OCI-LY3 (cell line): ENCODE measurements around the gene CMC2.

Experiments
- H2AFZ ChIP-seq: fragments of 200-600, 300-600 bp; shearing (Covaris generic); 2 replicates; pipeline ENCODE4 v1.6.0; 2014; ENCODE audit warnings: antibody characterized with exemption, low read depth, low read length
- H3K27ac ChIP-seq: fragments of 200-600, 300-600 bp; sonication (generic); 2 replicates; pipeline ENCODE4 v1.5.1; 2014; ENCODE audit warnings: mild to moderate bottlenecking, low read length, moderate library complexity, mixed read lengths
- H3K27me3 ChIP-seq: fragments of 200-600, 300-600 bp; sonication (generic); 2 replicates; pipeline ENCODE4 v1.6.1; 2014; ENCODE audit warnings: low read depth, low read length, mixed read lengths
- H3K36me3 ChIP-seq: fragments of 200-600, 300-600 bp; sonication (generic); replicated peaks from 2 replicates; pipeline ENCODE3; 2014; ENCODE audit warnings: low read depth, low read length, mixed read lengths
- H3K4me1 ChIP-seq: fragments of 300-600, 200-600 bp; sonication (generic); 2 replicates; pipeline ENCODE4 v1.6.1; 2014; ENCODE audit warnings: low read length, mixed read lengths
- H3K4me2 ChIP-seq: fragments of 200-600, 300-600 bp; sonication (generic); 2 replicates; pipeline ENCODE4 v1.6.1; 2014; ENCODE audit warnings: low read length, mixed read lengths
- H3K4me3 ChIP-seq: fragments of 300-600, 200-600 bp; sonication (generic); 2 replicates; pipeline ENCODE4 v1.5.1; 2014; ENCODE audit warnings: antibody characterized with exemption, mild to moderate bottlenecking, low read length, moderate library complexity
- H3K79me2 ChIP-seq: fragments of 300-600, 200-600 bp; shearing (Covaris generic); 2 replicates; pipeline ENCODE4 v1.6.1; 2014; ENCODE audit warnings: mild to moderate bottlenecking, low read length, mixed read lengths
- H3K9ac ChIP-seq: fragments of 300-600, 200-600 bp; shearing (Covaris generic); 2 replicates; pipeline ENCODE4 v1.6.0; 2014; ENCODE audit warnings: mild to moderate bottlenecking, low read length, moderate library complexity
- H3K9me3 ChIP-seq: fragments of 200-600, 300-600 bp; shearing (Covaris generic); 2 replicates; pipeline ENCODE4 v1.6.1; 2014; ENCODE audit warnings: low read length, mixed read lengths; ENCODE audit not compliant: insufficient read depth
- H4K20me1 ChIP-seq: fragments of 200-600, 300-600 bp; sonication (generic); 2 replicates; pipeline ENCODE4 v1.6.1; 2016; ENCODE audit warnings: low read length, mixed read lengths; ENCODE audit not compliant: insufficient read depth
- EZH2phosphoT487 ChIP-seq: fragments of 200-600 bp; shearing (Covaris generic); IDR thresholded peaks from 2 replicates; pipeline ENCODE4 v1.6.1; 2018; ENCODE audit warnings: antibody characterized with exemption, mixed run types, low read depth
- TF ChIP-seq, protein P1 (sequence below): fragments of 200-600, 300-600 bp; sonication (generic); IDR thresholded peaks from 2 replicates; pipeline ENCODE4 v1.5.1; 2014; ENCODE audit warnings: antibody characterized with exemption, low read length, low read depth

CMC2 gene

DNA sequence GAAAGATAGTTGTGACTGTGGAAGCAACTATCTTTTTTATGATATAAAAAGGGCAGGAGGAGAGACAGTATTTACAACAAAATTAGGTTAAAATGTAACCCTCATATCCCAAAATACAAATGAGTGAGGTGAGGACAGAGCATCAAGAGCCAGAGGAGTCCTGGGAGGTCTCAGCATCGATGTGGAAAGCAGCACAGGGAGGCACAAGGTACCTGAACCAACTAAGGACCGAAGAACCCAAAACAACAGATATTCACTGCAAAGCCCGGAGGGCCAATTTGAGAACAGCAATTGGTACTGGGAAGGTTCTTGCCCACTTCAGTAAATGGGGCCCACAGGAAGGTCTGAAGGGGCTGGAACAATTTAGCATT lies 37.6 kb downstream of the CMC2 start:
- Histone ChIP-seq H2AFZ (no peak overlapping the region), H3K4me2 (no peak overlapping the region), H3K4me1 (no peaks in the 10 kb centered on the region), H3K36me3 (peaks cover 7% of the 10 kb centered on the region), H3K4me3 (no peak overlapping the region), H3K9me3 (no peaks in the 10 kb centered on the region), H3K27me3 (no peaks in the 10 kb centered on the region), H3K27ac (no peak overlapping the region), H3K9ac (no peak overlapping the region), H3K79me2 (no peaks in the 10 kb centered on the region), H4K20me1 (no peaks in the 10 kb centered on the region)
- no peak for TF ChIP-seq EZH2phosphoT487
- TF ChIP-seq, protein P1, sequence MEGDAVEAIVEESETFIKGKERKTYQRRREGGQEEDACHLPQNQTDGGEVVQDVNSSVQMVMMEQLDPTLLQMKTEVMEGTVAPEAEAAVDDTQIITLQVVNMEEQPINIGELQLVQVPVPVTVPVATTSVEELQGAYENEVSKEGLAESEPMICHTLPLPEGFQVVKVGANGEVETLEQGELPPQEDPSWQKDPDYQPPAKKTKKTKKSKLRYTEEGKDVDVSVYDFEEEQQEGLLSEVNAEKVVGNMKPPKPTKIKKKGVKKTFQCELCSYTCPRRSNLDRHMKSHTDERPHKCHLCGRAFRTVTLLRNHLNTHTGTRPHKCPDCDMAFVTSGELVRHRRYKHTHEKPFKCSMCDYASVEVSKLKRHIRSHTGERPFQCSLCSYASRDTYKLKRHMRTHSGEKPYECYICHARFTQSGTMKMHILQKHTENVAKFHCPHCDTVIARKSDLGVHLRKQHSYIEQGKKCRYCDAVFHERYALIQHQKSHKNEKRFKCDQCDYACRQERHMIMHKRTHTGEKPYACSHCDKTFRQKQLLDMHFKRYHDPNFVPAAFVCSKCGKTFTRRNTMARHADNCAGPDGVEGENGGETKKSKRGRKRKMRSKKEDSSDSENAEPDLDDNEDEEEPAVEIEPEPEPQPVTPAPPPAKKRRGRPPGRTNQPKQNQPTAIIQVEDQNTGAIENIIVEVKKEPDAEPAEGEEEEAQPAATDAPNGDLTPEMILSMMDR, result no peak

DNA sequence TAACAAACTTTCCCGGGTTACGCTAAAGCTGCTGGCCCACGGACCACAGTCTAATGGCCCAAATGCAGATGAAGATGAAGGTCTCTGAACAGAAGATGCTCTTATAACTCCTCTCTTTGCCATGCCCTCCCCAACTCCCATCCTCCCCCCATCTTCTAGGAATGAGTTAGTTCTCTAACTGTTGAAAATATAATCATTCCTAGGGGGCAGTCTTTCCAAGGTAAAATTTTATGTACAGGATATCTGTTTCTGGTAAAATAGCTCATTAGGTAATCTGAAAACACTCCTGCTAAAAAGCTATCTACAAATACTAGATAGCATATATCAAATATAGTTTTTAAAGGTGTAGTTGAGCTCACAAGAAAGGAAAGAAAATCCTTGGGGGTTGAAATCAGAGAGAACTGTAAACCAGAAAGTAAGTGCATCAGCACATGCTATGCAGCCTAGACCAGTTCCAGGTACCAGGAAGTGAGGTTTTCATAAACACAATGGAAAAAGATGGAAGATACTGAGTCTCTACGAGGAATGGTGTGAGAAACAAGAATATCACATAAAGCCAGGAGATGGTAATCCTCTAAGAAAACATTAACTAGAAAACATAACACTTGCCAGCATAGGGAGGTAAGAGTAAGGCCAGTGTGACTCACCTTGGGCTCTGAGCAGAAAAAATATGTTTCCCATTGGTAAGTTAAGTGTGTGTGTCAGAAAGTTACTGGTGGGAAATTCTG lies 38.1 kb downstream of the CMC2 start:
- Histone ChIP-seq H2AFZ (no peak overlapping the region), H3K9me3 (no peaks in the 10 kb centered on the region), H3K4me2 (no peak overlapping the region), H4K20me1 (no peaks in the 10 kb centered on the region), H3K79me2 (no peaks in the 10 kb centered on the region), H3K27me3 (no peaks in the 10 kb centered on the region), H3K9ac (no peak overlapping the region), H3K4me1 (no peaks in the 10 kb centered on the region), H3K36me3 (peaks cover 6% of the 10 kb centered on the region), H3K27ac (no peak overlapping the region), H3K4me3 (no peak overlapping the region)
- no peak for TF ChIP-seq EZH2phosphoT487
- TF ChIP-seq, protein P1, result no peak

DNA sequence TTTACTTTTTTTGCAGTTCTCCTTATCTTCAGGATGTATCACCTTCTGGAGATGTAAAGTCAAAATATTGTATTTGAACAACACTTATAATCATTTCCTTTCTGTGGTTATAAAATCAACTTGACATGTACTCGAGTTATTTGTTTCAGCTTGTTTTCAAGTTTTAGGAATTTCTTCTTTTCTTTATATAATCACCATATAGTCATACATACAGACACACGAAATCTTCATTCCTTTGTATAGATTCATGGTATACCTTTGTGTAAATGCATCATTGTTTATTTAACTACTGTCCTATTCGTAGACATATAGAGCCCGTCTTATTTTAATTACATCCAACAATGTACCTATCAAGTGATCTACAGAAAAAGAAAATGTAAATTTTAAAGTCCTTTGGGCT lies 40.1 kb downstream of the CMC2 start:
- no peaks in the 10 kb centered on the region for H3K79me2 ChIP-seq
- H3K27me3 ChIP-seq, result no peaks in the 10 kb centered on the region
- no peaks in the 10 kb centered on the region for H3K4me1 ChIP-seq
- no peak for TF ChIP-seq EZH2phosphoT487
- TF ChIP-seq, protein P1, result no peak
- H3K9ac ChIP-seq, result no peak overlapping the region
- no peak overlapping the region for H3K4me2 ChIP-seq
- H3K4me3 ChIP-seq, result no peak overlapping the region
- no peak overlapping the region for H2AFZ ChIP-seq
- H3K27ac ChIP-seq, result no peak overlapping the region
- H3K36me3 ChIP-seq, result peaks cover 3% of the 10 kb centered on the region
- no peaks in the 10 kb centered on the region for H3K9me3 ChIP-seq
- H4K20me1 ChIP-seq, result no peaks in the 10 kb centered on the region

DNA sequence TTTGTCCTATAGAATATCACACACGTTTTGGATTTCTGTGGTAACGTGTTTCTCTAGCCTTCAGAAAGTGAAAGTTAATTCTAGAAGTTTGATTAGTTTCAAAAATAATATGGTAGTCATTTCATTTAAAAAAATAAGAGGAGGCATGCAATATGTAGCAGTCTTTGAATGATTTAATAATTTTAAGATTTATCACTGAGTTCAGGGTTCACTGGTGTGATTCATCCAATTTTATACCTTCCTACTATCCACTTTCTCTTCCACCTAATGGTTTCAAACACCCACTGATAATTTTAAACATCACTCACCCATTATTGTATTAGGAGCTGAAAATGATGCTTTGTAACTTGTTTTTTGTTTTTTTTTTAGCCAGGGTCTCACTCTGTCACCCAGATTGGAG lies 42.3 kb downstream of the CMC2 start:
- Histone ChIP-seq H3K36me3 (peaks cover 3% of the 10 kb centered on the region), H3K9ac (no peak overlapping the region), H3K27me3 (no peaks in the 10 kb centered on the region), H4K20me1 (no peaks in the 10 kb centered on the region), H3K4me1 (no peaks in the 10 kb centered on the region), H3K79me2 (no peaks in the 10 kb centered on the region), H3K4me3 (no peak overlapping the region), H3K4me2 (no peak overlapping the region), H3K9me3 (no peaks in the 10 kb centered on the region), H2AFZ (no peak overlapping the region), H3K27ac (no peak overlapping the region)
- TF ChIP-seq EZH2phosphoT487, result no peak
- TF ChIP-seq, protein P1, result no peak
